DOHH2 (cell line): Measurements from ENCODE around the gene ACVR1B.

Experiments used
- H3F3A ChIP-seq: fragments of 200-600 bp; sonication (generic), shearing (Covaris generic); 2 replicates; pipeline ENCODE4 v1.6.0; 2016; ENCODE audit warnings: antibody characterized with exemption, mild to moderate bottlenecking; ENCODE audit not compliant: control insufficient read depth, insufficient read depth
- H3K27ac ChIP-seq: fragments of 200-600 bp; sonication (generic); 2 replicates; pipeline ENCODE4 v1.5.1; 2014; ENCODE audit warnings: low read depth, mild to moderate bottlenecking, low read length, moderate library complexity
- H3K27me3 ChIP-seq: fragments of 200-600 bp; sonication (generic); 2 replicates; pipeline ENCODE4 v1.6.1; 2014; ENCODE audit warnings: mild to moderate bottlenecking, low read length, mixed read lengths; ENCODE audit not compliant: control insufficient read depth
- H3K36me3 ChIP-seq: fragments of 200-600 bp; sonication (generic); 2 replicates; pipeline ENCODE4 v1.6.1; 2014; ENCODE audit warnings: mild to moderate bottlenecking, low read length, moderate library complexity, mixed read lengths; ENCODE audit not compliant: control insufficient read depth
- H3K4me1 ChIP-seq: fragments of 200-600 bp; sonication (generic); 2 replicates; pipeline ENCODE4 v1.6.1; 2014; ENCODE audit warnings: mild to moderate bottlenecking, low read length, mixed read lengths; ENCODE audit not compliant: control insufficient read depth
- H3K4me2 ChIP-seq: fragments of 200-600 bp; sonication (generic); 2 replicates; pipeline ENCODE4 v1.6.0; 2014; ENCODE audit warnings: mild to moderate bottlenecking, low read length, moderate library complexity
- H3K4me3 ChIP-seq: fragments of 200-600 bp; sonication (generic); 2 replicates; pipeline ENCODE4 v1.5.1; 2014; ENCODE audit warnings: mild to moderate bottlenecking, low read length, mixed read lengths
- H3K79me2 ChIP-seq: fragments of 200-600 bp; sonication (generic); 2 replicates; pipeline ENCODE4 v1.6.1; 2014; ENCODE audit warnings: mild to moderate bottlenecking, low read length, mixed read lengths; ENCODE audit not compliant: control insufficient read depth
- H3K9me2 ChIP-seq: fragments of 200-600 bp; sonication (generic); replicated peaks from 2 replicates; pipeline ENCODE4 v1.6.1; 2014; ENCODE audit warnings: mild to moderate bottlenecking, low read length, mixed read lengths; ENCODE audit not compliant: control insufficient read depth
- H3K9me3 ChIP-seq: fragments of 200-600 bp; sonication (generic); 2 replicates; pipeline ENCODE4 v1.6.1; 2014; ENCODE audit warnings: antibody characterized with exemption, low read length, mixed read lengths; ENCODE audit not compliant: control insufficient read depth, insufficient read depth
- H4K20me1 ChIP-seq: fragments of 200-600 bp; sonication (generic); 2 replicates; pipeline ENCODE4 v1.6.0; 2014; ENCODE audit warnings: low read depth, mild to moderate bottlenecking, antibody characterized with exemption, low read length, moderate library complexity; ENCODE audit not compliant: control insufficient read depth, insufficient read depth
- CTCF ChIP-seq: fragments of 200-600 bp; sonication (generic); IDR thresholded peaks from one replicate; pipeline ENCODE4 v1.5.1; 2014; ENCODE audit warnings: antibody characterized with exemption, mild to moderate bottlenecking, low read depth, low read length; ENCODE audit not compliant: poor library complexity, severe bottlenecking
- EZH2phosphoT487 ChIP-seq: fragments of 200-600 bp; sonication (generic); IDR thresholded peaks from 2 replicates; pipeline ENCODE4 v1.6.1; 2017; ENCODE audit warnings: borderline replicate concordance, mild to moderate bottlenecking, antibody characterized with exemption, low read length, moderate library complexity, mixed read lengths

The ACVR1B gene

DNA sequence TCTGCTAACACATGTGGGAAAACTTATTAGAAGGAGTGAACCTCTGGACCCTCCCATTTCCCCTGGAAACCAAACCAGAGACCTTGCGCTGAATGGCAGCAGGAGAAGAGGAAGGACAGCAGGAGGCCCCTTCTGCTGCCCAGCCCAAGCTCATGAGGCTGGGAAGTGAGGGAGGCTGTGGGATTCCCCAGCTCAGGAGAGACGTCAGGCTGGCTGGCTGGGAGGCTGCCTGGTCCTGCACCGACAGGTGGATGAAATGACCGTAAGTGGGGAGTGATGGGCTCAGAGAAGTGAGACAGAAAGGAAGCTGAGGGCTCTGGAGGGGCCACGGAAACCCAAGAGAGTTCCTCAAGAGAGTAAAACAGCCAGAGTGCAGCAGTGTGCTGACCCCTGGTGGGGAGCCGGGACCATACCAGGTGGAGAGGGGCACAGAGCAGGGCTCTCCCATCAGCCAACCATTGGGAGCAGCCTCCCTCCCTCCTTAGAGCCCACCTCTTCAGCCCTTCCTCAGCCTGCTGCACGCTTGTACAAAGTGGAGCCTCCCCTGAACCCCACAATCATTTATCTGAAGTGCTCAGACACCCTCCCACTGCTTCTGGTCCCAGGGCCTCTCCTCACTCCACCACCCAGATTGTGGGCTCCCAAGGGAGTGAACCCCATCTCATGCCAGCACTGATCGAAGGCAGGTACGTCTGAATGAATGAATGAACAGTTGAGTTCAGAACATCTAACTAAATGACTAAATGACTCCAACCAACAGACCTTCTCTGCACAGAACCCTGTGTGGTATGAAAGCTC, 69.2 kb downstream of the ACVR1B start:
- Histone ChIP-seq H3K4me3 (no peak overlapping the region), H3K27me3 (peaks cover 46% of the 10 kb centered on the region), H3K36me3 (no peaks in the 10 kb centered on the region), H3K79me2 (0 out of 2 replicates have a peak, but pooled peaks cover 2% of the 10 kb centered on the region), H3F3A (no peaks in the 10 kb centered on the region; the same call in none of the 2 replicates), H3K4me2 (peak overlapping the region; percentile 27), H3K27ac (no peak overlapping the region), H3K9me2 (no peaks in the 10 kb centered on the region), H4K20me1 (no peaks in the 10 kb centered on the region), H3K9me3 (no peaks in the 10 kb centered on the region), H3K4me1 (peaks cover 48% of the 10 kb centered on the region)
- TF ChIP-seq CTCF = peak; percentile 85
- TF ChIP-seq EZH2phosphoT487 = no peak

- TF ChIP-seq EZH2phosphoT487 = peak; percentile 64; the same call in 1 of the 2 replicates
- TF ChIP-seq CTCF = no peak
- Histone ChIP-seq H3K9me3 (no peaks in the 10 kb centered on the region), H3K27ac (no peak overlapping the region), H3F3A (no peaks in the 10 kb centered on the region; the same call in none of the 2 replicates), H3K4me3 (peak overlapping the region; percentile 71), H3K4me1 (peaks cover 68% of the 10 kb centered on the region), H3K36me3 (no peaks in the 10 kb centered on the region), H3K79me2 (0 out of 2 replicates have a peak, but pooled peaks cover 2% of the 10 kb centered on the region), H3K4me2 (peak overlapping the region; percentile 92), H3K9me2 (no peaks in the 10 kb centered on the region), H3K27me3 (peaks cover 34% of the 10 kb centered on the region), H4K20me1 (no peaks in the 10 kb centered on the region)
These were observed 71.3 kb downstream of the ACVR1B start for GRCh38 chr12:52022841-52023181.

- H3K36me3 ChIP-seq = no peaks in the 10 kb centered on the region
- no peaks in the 10 kb centered on the region for H3K9me3 ChIP-seq
- H3K27me3 ChIP-seq = peaks cover 34% of the 10 kb centered on the region
- TF ChIP-seq CTCF = peak; percentile 98
- no peak for TF ChIP-seq EZH2phosphoT487
- peaks cover 68% of the 10 kb centered on the region for H3K4me1 ChIP-seq
- H3K4me3 ChIP-seq = peak overlapping the region; percentile 71
- peak overlapping the region; percentile 92 for H3K4me2 ChIP-seq
- H3K27ac ChIP-seq = peak overlapping the region; percentile 64; the same call in 1 of the 2 replicates
- H3K9me2 ChIP-seq = no peaks in the 10 kb centered on the region
- H3F3A ChIP-seq = no peaks in the 10 kb centered on the region; the same call in none of the 2 replicates
- H4K20me1 ChIP-seq = no peaks in the 10 kb centered on the region
- H3K79me2 ChIP-seq = 0 out of 2 replicates have a peak, but pooled peaks cover 2% of the 10 kb centered on the region
These were observed 71.9 kb downstream of the ACVR1B start for GRCh38 chr12:52023182-52023975.
